Fibroblast of skin of back (primary cell): ENCODE results near the gene TOX3.

Experiments
- DNase-seq: peaks from one replicate; pipeline ENCODE4 v3.0.0-alpha.2; 2013

TOX3 gene

GRCh38 chr16:52491216-52491615 lies 55.7 kb downstream of the TOX3 start:
- DNase-seq = no peak

- DNase-seq = no peak
Observed at GRCh38 chr16:52489894-52490293, 57.0 kb downstream of the TOX3 start.

- DNase-seq = no peak
Observed at GRCh38 chr16:52488837-52489289, 58.1 kb downstream of the TOX3 start.

- no peak for DNase-seq
Observed at GRCh38 chr16:52487849-52488457, 59.0 kb downstream of the TOX3 start.

GRCh38 chr16:52480237-52480636 lies 66.7 kb downstream of the TOX3 start:
- DNase-seq = no peak

- no peak for DNase-seq
Observed at GRCh38 chr16:52476111-52476510, 70.8 kb downstream of the TOX3 start.

- DNase-seq = no peak
Observed at GRCh38 chr16:52474679-52475078, 72.3 kb downstream of the TOX3 start.

GRCh38 chr16:52473096-52473495 lies 73.8 kb downstream of the TOX3 start:
- DNase-seq = no peak

GRCh38 chr16:52471650-52472370 lies 75.1 kb downstream of the TOX3 start:
- no peak for DNase-seq

- no peak for DNase-seq
Observed at GRCh38 chr16:52470585-52470984, 76.4 kb downstream of the TOX3 start.

- peak; percentile 16 for DNase-seq
Observed at GRCh38 chr16:52469775-52470174, 77.2 kb downstream of the TOX3 start.

- no peak for DNase-seq
Observed at GRCh38 chr16:52469091-52469490, 77.9 kb downstream of the TOX3 start.

GRCh38 chr16:52467753-52468152 lies 79.2 kb downstream of the TOX3 start:
- DNase-seq = no peak

GRCh38 chr16:52466994-52467393 lies 79.9 kb downstream of the TOX3 start:
- DNase-seq = no peak

GRCh38 chr16:52465711-52466267 lies 81.2 kb downstream of the TOX3 start:
- DNase-seq = no peak

GRCh38 chr16:52463904-52464303 lies 83.0 kb downstream of the TOX3 start:
- DNase-seq = no peak

GRCh38 chr16:52462816-52463215 lies 84.1 kb downstream of the TOX3 start:
- DNase-seq = no peak

GRCh38 chr16:52460639-52461178 lies 86.2 kb downstream of the TOX3 start:
- DNase-seq = no peak

- no peak for DNase-seq
Observed at GRCh38 chr16:52456368-52456767, 90.6 kb downstream of the TOX3 start.

- no peak for DNase-seq
Observed at GRCh38 chr16:52455549-52456277, 91.2 kb downstream of the TOX3 start.

- DNase-seq = no peak
Observed at GRCh38 chr16:52453644-52454043, 93.3 kb downstream of the TOX3 start.

- DNase-seq = no peak
Observed at GRCh38 chr16:52451971-52452421, 94.9 kb downstream of the TOX3 start.

GRCh38 chr16:52450916-52451315 lies 96.0 kb downstream of the TOX3 start:
- DNase-seq = no peak
